ENCODE measurements around the gene HBEGF. TPM values are rescaled to one million over a fixed set of nuclear protein-coding genes. Genes with fewer than 3 reads are reported as not detected.

HBEGF gene
- total RNA-seq, 2 donors from 2014 or later, result 6.9 to 9.5 TPM

- intact Hi-C loops (cut with DNase I), result no loop called here
- no peak for DNase-seq (ENCODE audit: low spot score)
Observed at GRCh38 chr5:140292212-140293036, 54.0 kb downstream of the HBEGF start.

GRCh38 chr5:140287801-140288521, 58.4 kb downstream of the HBEGF start:
- intact Hi-C loops (cut with DNase I), result no loop called here

GRCh38 chr5:140286424-140286823, 60.0 kb downstream of the HBEGF start:
- intact Hi-C loops (cut with DNase I), result no loop called here
- no peak for DNase-seq (ENCODE audit: low spot score)

More at GRCh38 chr5:140287801-140288521, 58.4 kb downstream of the HBEGF start:
- DNase-seq (ENCODE audit: low spot score), result no peak

GRCh38 chr5:140284013-140284412, 62.4 kb downstream of the HBEGF start:
- intact Hi-C loops (cut with DNase I), result no loop called here

More at GRCh38 chr5:140284013-140284412, 62.4 kb downstream of the HBEGF start:
- DNase-seq (ENCODE audit: low spot score), result no peak

Other genes starting within 250 kb of the HBEGF start
- 10 to 100 TPM; 39.1 to 43.5 TPM for gene PURA, start 232.5 kb downstream of the HBEGF start, total RNA-seq
- gene IGIP, start 220.7 kb downstream of the HBEGF start, total RNA-seq, result 10 to 100 TPM; 21.3 to 26.6 TPM
- gene CYSTM1, start 171.4 kb downstream of the HBEGF start, total RNA-seq, result 10 to 100 TPM; 46.6 to 80.9 TPM
- gene PFDN1, start 43.5 kb downstream of the HBEGF start, total RNA-seq, result 10 to 100 TPM; 38.2 to 46.2 TPM
- gene SLC4A9, start 13.6 kb upstream of the HBEGF start, total RNA-seq, result not detected
- gene ANKHD1, start 55.2 kb upstream of the HBEGF start, total RNA-seq, result 10 to 100 TPM; 90.8 to 93.2 TPM
- 10 to 100 TPM in 1 of 2 donors, 1 to 10 TPM in 1; 8.5 to 11.0 TPM for gene EIF4EBP3, start 201.1 kb upstream of the HBEGF start, total RNA-seq
- 10 to 100 TPM; 27.9 to 28.0 TPM for gene SRA1, start 210.9 kb upstream of the HBEGF start, total RNA-seq
- gene APBB3, start 218.0 kb upstream of the HBEGF start, total RNA-seq, result 10 to 100 TPM; 12.5 to 19.7 TPM
- 10 to 100 TPM; 43.9 to 55.0 TPM for gene SLC35A4, start 218.2 kb upstream of the HBEGF start, total RNA-seq

Measured in posterior vena cava (tissue), 2 donors.